ENCODE data around the gene LDAH. TPM values are rescaled to one million over a fixed set of nuclear protein-coding genes. Genes with fewer than 3 reads are reported as not detected.
A peak's percentile ranks its signal among the peaks of the same experiment; 100 is the strongest.

Gene LDAH
- total RNA-seq, 4 donors from 2014 or later, result 7.5 to 58.5 (median 15.2) TPM

DNA sequence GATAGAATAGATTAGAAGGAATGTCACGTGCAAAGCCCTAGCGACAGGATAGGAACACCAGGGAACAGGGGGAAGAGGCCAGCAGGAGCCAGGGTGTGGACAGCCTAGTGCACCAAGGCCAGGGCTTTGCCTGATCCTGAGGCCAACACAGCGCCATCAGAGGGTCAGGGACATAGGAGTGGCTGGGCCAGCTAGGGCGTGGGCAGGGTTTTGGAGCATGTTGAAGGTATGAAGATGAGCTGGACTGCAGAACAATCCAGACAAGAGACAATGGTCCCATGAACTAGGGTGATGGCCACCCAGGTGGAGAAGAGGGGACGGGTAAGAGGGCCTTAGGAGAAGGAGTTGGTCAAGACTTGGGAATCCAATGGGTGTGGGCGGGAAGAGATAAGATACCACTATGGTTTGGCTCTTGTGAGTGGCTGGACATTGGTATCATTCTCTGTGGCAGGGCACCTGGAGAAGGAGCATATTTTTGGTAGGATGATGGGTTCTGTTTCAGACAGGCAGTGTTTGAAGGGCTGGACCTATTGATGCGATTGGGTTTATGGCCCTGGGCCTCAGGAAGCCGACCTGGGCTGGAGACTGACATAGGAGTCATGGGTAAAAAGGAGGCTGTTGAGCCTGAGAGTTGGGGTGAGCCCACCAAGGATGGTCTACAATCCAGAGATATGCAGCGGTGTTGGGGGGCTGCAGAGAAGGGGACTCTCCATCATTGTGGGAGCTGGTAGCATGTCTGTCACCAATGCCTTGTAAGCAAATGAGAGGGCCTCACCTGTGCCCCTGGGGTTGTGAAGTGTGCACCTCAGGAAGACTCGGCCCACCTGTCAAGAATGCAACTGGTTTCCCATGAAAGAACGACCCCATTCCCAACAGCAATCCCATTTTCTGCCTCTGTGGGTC, 170.0 kb downstream of the LDAH start:
- H3K4me1 ChIP-seq, result peaks cover 23 to 34% (median 27%) of the 10 kb centered on the region in 4 donors
- no peaks in the 10 kb centered on the region for H3K36me3 ChIP-seq
- TF ChIP-seq, protein P1, sequence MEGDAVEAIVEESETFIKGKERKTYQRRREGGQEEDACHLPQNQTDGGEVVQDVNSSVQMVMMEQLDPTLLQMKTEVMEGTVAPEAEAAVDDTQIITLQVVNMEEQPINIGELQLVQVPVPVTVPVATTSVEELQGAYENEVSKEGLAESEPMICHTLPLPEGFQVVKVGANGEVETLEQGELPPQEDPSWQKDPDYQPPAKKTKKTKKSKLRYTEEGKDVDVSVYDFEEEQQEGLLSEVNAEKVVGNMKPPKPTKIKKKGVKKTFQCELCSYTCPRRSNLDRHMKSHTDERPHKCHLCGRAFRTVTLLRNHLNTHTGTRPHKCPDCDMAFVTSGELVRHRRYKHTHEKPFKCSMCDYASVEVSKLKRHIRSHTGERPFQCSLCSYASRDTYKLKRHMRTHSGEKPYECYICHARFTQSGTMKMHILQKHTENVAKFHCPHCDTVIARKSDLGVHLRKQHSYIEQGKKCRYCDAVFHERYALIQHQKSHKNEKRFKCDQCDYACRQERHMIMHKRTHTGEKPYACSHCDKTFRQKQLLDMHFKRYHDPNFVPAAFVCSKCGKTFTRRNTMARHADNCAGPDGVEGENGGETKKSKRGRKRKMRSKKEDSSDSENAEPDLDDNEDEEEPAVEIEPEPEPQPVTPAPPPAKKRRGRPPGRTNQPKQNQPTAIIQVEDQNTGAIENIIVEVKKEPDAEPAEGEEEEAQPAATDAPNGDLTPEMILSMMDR (IDR thresholded peaks at IDR 0.05), result no peak
- TF ChIP-seq EP300 (IDR thresholded peaks at IDR 0.05; ENCODE audit: low read depth) (no peak), POLR2A (IDR thresholded peaks at IDR 0.05) (no peak), POLR2AphosphoS5 (IDR thresholded peaks at IDR 0.05) (no peak)
- in situ Hi-C loops (cut with MboI; ENCODE audit: low pct_ligation_motif_present in 1 of 4, low pct_unique_long_range_greater_than_20kb in 1 of 4, low sequenced_read_pairs in 3 of 4), result loop anchor here in 3 of 4 donors (25.0 kb wide), 1 partner anchor 459 kb away; the partner anchor contains the start of gene TDRD15 (in 3 of the 3)
- no peaks in the 10 kb centered on the region for H3K9me3 ChIP-seq
- DNase-seq, result no peak
- WGBS, 2 donors (ENCODE audit: low coverage in 1 of 2), result 91 to 97% methylated on average over 6 to 11 of the region's 11 CpGs
- no peak overlapping the region for H3K27ac ChIP-seq
- no peaks in the 10 kb centered on the region for H3K27me3 ChIP-seq
- H3K4me3 ChIP-seq, result no peak overlapping the region
- intact Hi-C loops (cut with DNase I; ENCODE audit: low total_unique reads), result no loop called here

DNA sequence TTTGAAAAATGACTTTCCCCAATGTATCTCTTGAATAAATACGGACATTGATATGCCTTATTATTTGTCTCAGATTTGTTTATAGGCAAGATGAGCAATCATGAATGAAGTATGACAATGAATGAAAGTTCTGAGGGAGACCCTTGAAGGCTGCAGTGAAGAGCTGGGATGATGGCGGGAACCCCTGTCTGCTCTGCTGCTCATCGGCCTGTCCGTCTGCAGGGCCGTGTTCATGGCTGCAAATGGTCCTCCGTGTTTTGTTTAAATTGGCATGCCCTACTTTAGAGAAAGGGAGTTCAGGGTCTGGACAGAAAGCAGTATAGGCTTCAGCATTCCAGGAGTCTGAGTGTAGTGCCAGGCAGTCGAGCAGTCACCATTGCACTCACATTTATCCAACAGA, 170.8 kb downstream of the LDAH start:
- H3K27me3 ChIP-seq, result no peaks in the 10 kb centered on the region
- peaks cover 23 to 38% (median 31%) of the 10 kb centered on the region in 4 donors for H3K4me1 ChIP-seq
- no peaks in the 10 kb centered on the region for H3K9me3 ChIP-seq
- DNase-seq, result no peak
- no peaks in the 10 kb centered on the region for H3K36me3 ChIP-seq
- 92 to 100% methylated on average over 3 to 7 of the region's 7 CpGs for WGBS, 2 donors (ENCODE audit: low coverage in 1 of 2)
- no peak overlapping the region for H3K4me3 ChIP-seq
- peak overlapping the region in 2 of 4 donors; percentile 95 for H3K27ac ChIP-seq
- TF ChIP-seq EP300 (IDR thresholded peaks at IDR 0.05; ENCODE audit: low read depth) (no peak), POLR2AphosphoS5 (IDR thresholded peaks at IDR 0.05) (no peak), POLR2A (IDR thresholded peaks at IDR 0.05) (no peak)
- TF ChIP-seq, protein P1 (IDR thresholded peaks at IDR 0.05), result no peak
- intact Hi-C loops (cut with DNase I; ENCODE audit: low total_unique reads), result no loop called here
- in situ Hi-C loops (cut with MboI; ENCODE audit: low pct_ligation_motif_present in 1 of 4, low pct_unique_long_range_greater_than_20kb in 1 of 4, low sequenced_read_pairs in 3 of 4), result loop anchor here in 3 of 4 donors (25.0 kb wide), 1 partner anchor 460 kb away; the partner anchor contains the start of gene TDRD15 (in 3 of the 3)

DNA sequence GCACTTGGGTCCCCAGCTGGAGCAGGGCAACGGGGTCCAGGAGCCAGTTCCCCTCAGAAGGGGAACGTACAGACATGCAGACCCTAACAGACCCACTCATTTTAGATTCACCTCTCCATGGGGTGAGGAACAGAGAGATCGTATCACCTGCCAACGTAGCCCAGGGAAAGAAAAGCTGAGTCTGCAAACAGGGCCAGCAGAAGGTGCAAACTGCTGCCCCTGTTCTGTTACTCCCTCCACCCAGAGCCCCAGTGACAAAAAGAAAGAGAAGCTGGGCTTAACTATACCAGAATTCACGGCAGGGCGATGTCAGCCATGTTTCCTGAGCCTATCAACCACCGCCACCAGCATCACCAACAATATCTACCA, 171.2 kb downstream of the LDAH start:
- TF ChIP-seq EP300 (IDR thresholded peaks at IDR 0.05; ENCODE audit: low read depth) (no peak), POLR2A (IDR thresholded peaks at IDR 0.05) (no peak), POLR2AphosphoS5 (IDR thresholded peaks at IDR 0.05) (no peak)
- TF ChIP-seq, protein P1 (IDR thresholded peaks at IDR 0.05), result no peak
- 74 to 95% methylated on average over 3 to 7 of the region's 7 CpGs for WGBS, 2 donors (ENCODE audit: low coverage in 1 of 2)
- H3K4me3 ChIP-seq, result peak overlapping the region in 2 of 4 donors; percentile 88 to 91
- in situ Hi-C loops (cut with MboI; ENCODE audit: low pct_ligation_motif_present in 1 of 4, low pct_unique_long_range_greater_than_20kb in 1 of 4, low sequenced_read_pairs in 3 of 4), result loop anchor here in 3 of 4 donors (25.0 kb wide), 1 partner anchor 461 kb away; the partner anchor contains the start of gene TDRD15 (in 3 of the 3)
- intact Hi-C loops (cut with DNase I; ENCODE audit: low total_unique reads), result no loop called here
- no peaks in the 10 kb centered on the region for H3K36me3 ChIP-seq
- H3K27me3 ChIP-seq, result no peaks in the 10 kb centered on the region
- no peak for DNase-seq
- H3K4me1 ChIP-seq, result peaks cover 23 to 38% (median 31%) of the 10 kb centered on the region in 4 donors
- no peaks in the 10 kb centered on the region for H3K9me3 ChIP-seq
- H3K27ac ChIP-seq, result peak overlapping the region; percentile 90 to 95 (median 94)
